ENCODE results near the gene SLC5A5.

The SLC5A5 gene

GRCh38 chr19:17926044-17926443, 54.3 kb downstream of the SLC5A5 start:
- DNase-seq: no peak

- DNase-seq: no peak
Observed at GRCh38 chr19:17929056-17929455, 57.3 kb downstream of the SLC5A5 start.

- peak; percentile 24 for DNase-seq
Observed at GRCh38 chr19:17931532-17932191, 59.9 kb downstream of the SLC5A5 start.

GRCh38 chr19:17932485-17933338, 61.0 kb downstream of the SLC5A5 start, which contains the start of gene CCDC124:
TSS of gene CCDC124 (plus strand) at chr19:17933015. CDS start at chr19:17936421, 3,406 bp downstream.
- DNase-seq: peak; percentile 92

- DNase-seq: no peak
Observed at GRCh38 chr19:17933414-17934129, 61.8 kb downstream of the SLC5A5 start.

GRCh38 chr19:17936379-17936778, 64.6 kb downstream of the SLC5A5 start:
- no peak for DNase-seq

- DNase-seq: no peak
Observed at GRCh38 chr19:17937371-17937900, 65.7 kb downstream of the SLC5A5 start.

GRCh38 chr19:17938092-17938845, 66.5 kb downstream of the SLC5A5 start:
- peak; percentile 80 for DNase-seq

GRCh38 chr19:17942181-17942580, 70.4 kb downstream of the SLC5A5 start:
- DNase-seq: no peak

- no peak for DNase-seq
Observed at GRCh38 chr19:17942582-17943273, 71.0 kb downstream of the SLC5A5 start.

GRCh38 chr19:17943274-17944221, 71.8 kb downstream of the SLC5A5 start:
- DNase-seq: peak; percentile 26

- DNase-seq: no peak
Observed at GRCh38 chr19:17944301-17944700, 72.6 kb downstream of the SLC5A5 start.
